Tibial artery (tissue), 4 donors: ENCODE measurements around the gene FCHSD1.

Experiments used
- DNase-seq, 2 donors: peaks; one replicate each; pipeline ENCODE4 v3.0.0-alpha.2; 2019
- H3K27ac ChIP-seq, 2 donors: fragments of 200-600 bp; sonication (generic) in 1 of 2; 1 replicate in 1 of 2; 2 replicates in 1 of 2; pipeline ENCODE4 v1.5.1; 2018 to 2019; ENCODE audit warnings: mild to moderate bottlenecking in 1 of 2
- H3K27me3 ChIP-seq, 2 donors: fragments of 200-600 bp; sonication (generic) in 1 of 2; one replicate each; pipeline versions ENCODE4 v1.5.1 to v1.6.0; 2016 to 2019
- H3K36me3 ChIP-seq, 3 donors: fragments of 200-600 bp; sonication (generic) in 2 of 3; one replicate each; pipeline ENCODE4 v1.5.1; 2016 to 2019; ENCODE audit warnings: mild to moderate bottlenecking in 2 of 3
- H3K4me1 ChIP-seq, 4 donors: fragments of 200-600 bp; sonication (generic) in 2 of 4; 1 replicate in 3 of 4; 2 replicates in 1 of 4; pipeline ENCODE4 v1.5.1; 2016 to 2019
- H3K4me3 ChIP-seq, 2 donors: fragments of 200-600 bp; sonication (generic) in 1 of 2; 1 replicate in 1 of 2; 2 replicates in 1 of 2; pipeline ENCODE4 v1.5.1; 2018 to 2019; ENCODE audit warnings: mild to moderate bottlenecking in 2 of 2
- H3K9me3 ChIP-seq, 3 donors: fragments of 200-600 bp; sonication (generic) in 1 of 3; one replicate each; pipeline ENCODE4 v1.5.1; 2016 to 2019
- intact Hi-C: fragments of 100-400 bp; cut with DNase I; formaldehyde crosslinking; loops from one replicate; pipeline ENCODE4 v1.15.0; 2023; ENCODE audit warnings: low total_unique reads
- TF ChIP-seq, protein P1 (sequence below), 2 experiments: fragments of 200-600 bp in 1 of 2; fragments of 450-650 bp in 1 of 2; IDR thresholded peaks; one replicate each; pipeline ENCODE4 v1.5.1; 2017 to 2019; ENCODE audit warnings: antibody characterized with exemption in 2 of 2, mild to moderate bottlenecking in 1 of 2, moderate library complexity in 1 of 2

FCHSD1 gene

DNA sequence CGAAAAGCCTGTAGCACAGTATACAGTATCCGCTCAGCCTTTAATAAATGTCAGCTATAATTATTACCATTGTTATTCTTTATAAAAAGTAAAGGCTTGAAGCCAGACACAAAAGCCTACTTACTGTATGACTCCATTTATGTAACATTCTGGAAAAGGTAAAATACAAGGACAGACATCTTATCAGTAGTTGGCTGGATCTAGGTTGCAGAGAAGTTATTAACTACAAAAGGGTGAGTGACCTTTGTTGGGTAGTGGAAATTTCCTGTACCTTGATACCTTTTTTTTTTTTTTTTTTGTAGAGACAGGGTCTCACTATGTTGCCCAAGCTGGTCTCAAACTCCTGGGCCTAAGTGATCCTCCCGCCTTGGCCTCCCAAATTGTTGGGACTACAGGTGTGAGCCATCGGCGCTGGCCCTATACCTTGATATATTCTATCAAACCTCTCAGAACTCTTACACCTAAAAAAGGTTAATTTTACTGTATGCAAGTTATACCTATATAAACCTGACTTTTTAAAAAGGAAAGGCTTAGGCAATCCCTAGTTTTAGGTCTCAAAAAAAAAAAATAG is 20.6 kb downstream of the FCHSD1 start:
- Histone ChIP-seq H3K4me3 (no peak overlapping the region), H3K27me3 (no peaks in the 10 kb centered on the region), H3K27ac (no peak overlapping the region), H3K36me3 (peaks cover 39 to 45% (median 41%) of the 10 kb centered on the region in 3 donors), H3K4me1 (peaks cover 0 to 23% (median 13%) of the 10 kb centered on the region in 4 donors), H3K9me3 (no peaks in the 10 kb centered on the region)
- intact Hi-C loops: no loop called here
- DNase-seq: no peak
- TF ChIP-seq, protein P1, sequence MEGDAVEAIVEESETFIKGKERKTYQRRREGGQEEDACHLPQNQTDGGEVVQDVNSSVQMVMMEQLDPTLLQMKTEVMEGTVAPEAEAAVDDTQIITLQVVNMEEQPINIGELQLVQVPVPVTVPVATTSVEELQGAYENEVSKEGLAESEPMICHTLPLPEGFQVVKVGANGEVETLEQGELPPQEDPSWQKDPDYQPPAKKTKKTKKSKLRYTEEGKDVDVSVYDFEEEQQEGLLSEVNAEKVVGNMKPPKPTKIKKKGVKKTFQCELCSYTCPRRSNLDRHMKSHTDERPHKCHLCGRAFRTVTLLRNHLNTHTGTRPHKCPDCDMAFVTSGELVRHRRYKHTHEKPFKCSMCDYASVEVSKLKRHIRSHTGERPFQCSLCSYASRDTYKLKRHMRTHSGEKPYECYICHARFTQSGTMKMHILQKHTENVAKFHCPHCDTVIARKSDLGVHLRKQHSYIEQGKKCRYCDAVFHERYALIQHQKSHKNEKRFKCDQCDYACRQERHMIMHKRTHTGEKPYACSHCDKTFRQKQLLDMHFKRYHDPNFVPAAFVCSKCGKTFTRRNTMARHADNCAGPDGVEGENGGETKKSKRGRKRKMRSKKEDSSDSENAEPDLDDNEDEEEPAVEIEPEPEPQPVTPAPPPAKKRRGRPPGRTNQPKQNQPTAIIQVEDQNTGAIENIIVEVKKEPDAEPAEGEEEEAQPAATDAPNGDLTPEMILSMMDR (IDR thresholded peaks at IDR 0.05): no peak

DNA sequence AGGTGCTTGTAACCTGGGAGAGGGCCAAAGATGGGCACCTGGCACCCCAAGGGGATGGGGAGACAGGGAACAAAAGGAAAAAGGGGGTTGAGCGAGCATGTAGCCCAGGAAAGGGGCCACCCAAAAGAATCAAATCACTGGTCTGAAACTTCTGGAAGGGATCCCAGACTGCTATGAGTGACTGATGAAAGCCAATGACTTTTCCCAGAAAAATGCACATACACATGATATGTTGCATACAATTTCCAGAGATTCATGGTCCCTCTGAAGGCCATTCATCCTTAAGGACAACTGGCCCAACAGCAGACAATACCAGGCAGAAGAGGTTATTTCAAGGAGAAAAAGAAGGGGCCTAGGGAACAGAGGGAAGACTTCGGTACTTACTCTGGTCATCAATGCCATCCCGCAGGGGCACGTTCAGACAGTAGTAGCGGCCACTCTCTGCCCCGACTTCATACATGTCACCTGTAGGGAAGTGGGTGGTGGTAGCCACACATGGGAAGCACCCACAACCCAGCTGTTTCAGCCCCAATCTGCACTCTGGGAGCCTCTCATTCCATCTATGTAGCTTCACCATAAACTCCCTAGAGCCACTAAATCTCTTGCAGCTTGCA is 22.9 kb downstream of the FCHSD1 start:
- H3K9me3 ChIP-seq: no peaks in the 10 kb centered on the region
- no peak overlapping the region for H3K27ac ChIP-seq
- H3K4me1 ChIP-seq: peaks cover 0 to 6% (median 0%) of the 10 kb centered on the region in 4 donors
- H3K27me3 ChIP-seq: no peaks in the 10 kb centered on the region
- DNase-seq: no peak
- H3K36me3 ChIP-seq: peaks cover 56 to 67% (median 59%) of the 10 kb centered on the region in 3 donors
- H3K4me3 ChIP-seq: no peak overlapping the region
- intact Hi-C loops: loop anchor here (10.0 kb wide), 1 partner anchor 53 kb away; no protein-coding TSS in a partner anchor
- TF ChIP-seq, protein P1 (IDR thresholded peaks at IDR 0.05): no peak

GRCh38 chr5:141623611-141624010 is 27.6 kb downstream of the FCHSD1 start:
- intact Hi-C loops: loop anchor here (10.0 kb wide), 1 partner anchor 49 kb away; no protein-coding TSS in a partner anchor
- DNase-seq: no peak

DNA sequence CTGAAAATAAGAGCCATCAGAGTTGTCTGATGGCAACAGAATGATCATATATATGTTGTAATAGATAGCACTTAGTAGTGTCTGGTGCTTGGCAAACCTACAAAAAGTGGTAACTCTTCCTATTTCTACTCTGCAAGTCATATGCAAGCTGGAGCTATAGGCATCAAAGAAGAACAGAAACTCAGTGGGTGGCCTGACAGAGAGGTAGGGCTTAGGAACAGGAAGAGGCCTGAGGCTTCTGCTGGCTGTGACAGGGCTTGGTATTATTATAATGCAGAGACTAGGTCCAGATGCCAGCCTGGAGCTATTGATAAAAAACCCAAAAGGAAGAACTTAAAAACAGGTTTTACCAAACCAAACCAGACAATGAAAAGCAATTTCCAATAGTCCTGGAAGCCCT is 28.0 kb downstream of the FCHSD1 start:
- intact Hi-C loops: loop anchor here (10.0 kb wide), 1 partner anchor 48 kb away; no protein-coding TSS in a partner anchor
- TF ChIP-seq, protein P1 (IDR thresholded peaks at IDR 0.05): no peak
- H3K4me3 ChIP-seq: no peak overlapping the region
- H3K27ac ChIP-seq: no peak overlapping the region
- H3K27me3 ChIP-seq: no peaks in the 10 kb centered on the region
- no peaks in the 10 kb centered on the region for H3K4me1 ChIP-seq
- no peaks in the 10 kb centered on the region for H3K9me3 ChIP-seq
- H3K36me3 ChIP-seq: peaks cover 63 to 79% (median 64%) of the 10 kb centered on the region in 3 donors
- DNase-seq: no peak

More at GRCh38 chr5:141623611-141624010, 27.6 kb downstream of the FCHSD1 start:
- Histone ChIP-seq H3K27ac (no peak overlapping the region), H3K36me3 (peaks cover 68 to 83% (median 68%) of the 10 kb centered on the region in 3 donors), H3K4me3 (no peak overlapping the region), H3K4me1 (no peaks in the 10 kb centered on the region), H3K9me3 (no peaks in the 10 kb centered on the region), H3K27me3 (no peaks in the 10 kb centered on the region)
- TF ChIP-seq, protein P1 (IDR thresholded peaks at IDR 0.05): no peak

DNA sequence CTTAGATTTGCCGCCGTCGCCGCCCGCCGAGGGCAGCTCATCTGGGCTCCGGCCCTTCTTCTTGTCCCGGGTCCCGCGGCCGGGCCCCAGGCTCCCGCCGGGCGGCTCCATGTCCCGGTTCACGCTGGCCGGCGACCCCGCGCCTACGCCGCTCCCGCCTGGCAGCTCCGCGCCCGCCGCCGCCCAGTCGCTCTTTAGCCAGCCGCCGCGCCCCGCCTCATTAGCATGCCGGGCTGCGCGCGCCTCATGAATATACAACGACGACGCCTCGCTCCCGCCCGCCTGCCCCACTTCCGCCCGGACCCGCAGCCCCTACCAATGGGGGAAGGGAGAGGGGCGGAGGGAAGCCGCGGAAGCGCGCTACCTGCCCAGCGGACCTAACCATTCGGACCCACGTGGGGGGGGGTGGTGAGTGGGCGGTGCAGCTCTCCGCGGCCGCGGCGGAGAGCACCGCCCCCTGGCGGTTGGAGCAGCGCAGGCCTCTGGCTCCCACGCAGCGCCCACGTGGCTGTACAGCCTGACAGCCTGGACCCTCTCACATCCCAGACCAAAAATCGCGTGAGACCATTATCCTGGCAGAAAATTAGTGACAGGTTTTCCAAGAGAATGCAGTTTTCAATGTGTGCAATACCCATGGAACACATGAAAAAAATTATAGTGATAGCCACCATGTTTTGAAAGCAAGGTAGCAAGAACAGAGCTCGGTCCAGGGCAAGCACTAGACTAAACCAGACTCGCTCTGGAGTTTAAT is 32.2 kb downstream of the FCHSD1 start, which contains the start of gene DIAPH1:
TSS of gene DIAPH1 (minus strand) at position 197 of the 751 bp plus-strand sequence. CDS start at position 111, 86 bp downstream.
- Histone ChIP-seq H3K36me3 (peaks cover 26 to 37% (median 30%) of the 10 kb centered on the region in 3 donors), H3K9me3 (no peaks in the 10 kb centered on the region), H3K27me3 (no peaks in the 10 kb centered on the region), H3K4me3 (peak within 1 kb of the TSS; percentile 69 to 97), H3K27ac (peak within 1 kb of the TSS; percentile 86 to 97), H3K4me1 (peaks cover 0 to 39% (median 14%) of the 10 kb centered on the region in 4 donors)
- intact Hi-C loops: loop anchor here (1.0 kb wide), 1 partner anchor 27 kb away; no protein-coding TSS in a partner anchor
- TF ChIP-seq, protein P1 (IDR thresholded peaks at IDR 0.05): peak; percentile 98 to 99
- peak; percentile 98 to 99 for DNase-seq
